GM21737 (cell line): ENCODE data around the gene S100A14.
"Not testable (repeated sequence)": the region's sequence is repeated elsewhere in the genome, so short reads cannot be mapped to it uniquely, and the experiment has no call there.

Experiments used
- ATAC-seq: cut with Tn5 transposase; IDR thresholded peaks from one replicate; pipeline ENCODE4 v1.9.1; 2021; ENCODE audit warnings: mild to moderate bottlenecking, moderate library complexity; ENCODE audit not compliant: unreplicated experiment

The S100A14 gene

DNA sequence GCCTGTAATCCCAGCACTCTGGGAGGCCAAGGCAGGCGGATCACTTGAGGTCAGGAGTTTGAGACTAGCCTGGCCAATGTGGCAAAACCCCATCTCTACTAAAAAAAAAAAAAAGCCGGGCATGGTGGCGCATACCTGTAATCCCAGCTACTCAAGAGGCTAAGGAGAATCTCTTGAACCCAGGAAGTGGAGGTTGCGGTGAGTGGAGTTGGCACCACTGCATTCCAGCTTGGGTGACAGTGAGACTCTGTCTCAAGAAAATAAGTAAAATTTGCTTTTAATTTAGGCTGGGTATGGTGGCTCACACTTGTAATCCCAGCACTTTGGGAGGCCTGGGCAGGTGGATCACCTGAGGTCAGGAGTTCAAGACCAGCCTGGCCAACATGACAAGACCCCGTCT is 24.1 kb upstream of the S100A14 start:
- ATAC-seq: not testable (repeated sequence)

DNA sequence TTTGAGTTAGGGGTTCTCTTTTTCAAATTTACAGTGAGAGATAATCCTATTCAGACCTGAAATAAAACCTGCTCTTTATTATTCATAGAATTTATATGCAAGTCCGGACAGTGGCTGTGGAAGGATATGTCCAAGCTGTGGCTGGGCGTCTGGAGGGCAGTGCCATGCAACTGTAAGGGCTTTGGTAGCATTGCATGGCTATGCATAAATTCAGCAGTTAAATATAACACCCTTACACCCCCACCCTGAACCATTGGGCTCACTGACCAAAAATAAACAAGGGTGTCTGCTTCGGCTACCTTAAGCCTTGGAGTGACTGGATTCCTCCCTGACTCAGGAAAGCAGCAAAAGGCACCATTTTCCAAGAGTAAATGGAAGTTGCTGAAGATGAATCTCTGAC is 23.2 kb upstream of the S100A14 start:
- ATAC-seq: no peak

DNA sequence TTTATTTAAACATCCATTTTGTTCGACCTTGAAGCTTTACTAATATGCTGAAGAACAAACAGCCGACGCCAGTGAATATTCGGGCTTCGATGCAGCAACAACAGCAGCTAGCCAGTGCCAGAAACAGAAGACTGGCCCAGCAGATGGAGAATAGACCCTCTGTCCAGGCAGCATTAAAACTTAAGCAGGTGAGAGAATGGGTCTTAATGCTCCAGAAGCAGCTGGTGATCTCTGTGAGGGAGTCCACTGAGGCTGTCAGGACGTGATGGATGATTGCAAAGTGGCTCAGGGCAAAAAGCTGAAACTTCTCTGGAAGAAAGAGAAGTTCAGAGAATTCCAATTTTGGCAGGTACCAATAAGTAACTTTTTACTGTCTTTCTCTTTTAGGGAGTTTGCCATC is 22.1 kb upstream of the S100A14 start:
- ATAC-seq: no peak

DNA sequence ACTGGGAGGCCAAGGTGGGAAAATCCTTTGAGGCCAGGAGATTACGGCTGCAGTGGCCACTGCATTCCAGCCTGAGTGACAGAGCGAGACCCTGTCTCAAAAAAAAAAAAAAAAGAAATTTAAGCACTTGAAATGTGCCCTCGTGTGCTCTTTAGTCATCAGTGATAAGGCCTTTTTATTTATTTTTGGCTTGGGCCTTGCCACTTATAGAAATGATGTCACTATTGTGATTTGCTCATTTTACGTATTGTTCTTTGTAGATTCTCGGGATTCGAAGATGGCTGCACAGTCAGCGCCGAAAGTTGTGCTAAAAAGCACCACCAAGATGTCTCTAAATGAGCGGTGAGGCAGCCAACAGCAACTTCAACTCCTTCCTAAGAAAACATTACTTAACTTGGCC is 20.2 kb upstream of the S100A14 start:
- no peak for ATAC-seq

DNA sequence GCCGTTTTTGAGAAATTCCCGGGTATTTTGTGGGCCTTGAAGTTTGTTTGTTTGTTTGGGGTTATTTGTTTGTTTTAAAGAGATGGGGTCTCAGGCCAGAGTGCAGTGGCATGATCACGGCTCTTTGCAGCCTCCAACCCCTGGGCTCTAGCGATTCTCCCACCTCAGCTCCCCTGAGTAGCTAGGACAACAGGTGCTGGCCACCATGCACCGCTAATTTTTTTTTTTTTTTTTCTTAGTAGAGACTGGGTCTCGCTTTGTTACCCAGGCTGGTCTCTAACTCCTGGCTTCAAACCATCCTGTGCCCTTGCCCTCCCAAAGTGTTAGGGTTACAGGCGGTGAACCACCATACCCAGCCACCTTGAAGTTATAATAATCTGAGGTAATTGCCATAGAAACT is 19.7 kb upstream of the S100A14 start:
- no peak for ATAC-seq

DNA sequence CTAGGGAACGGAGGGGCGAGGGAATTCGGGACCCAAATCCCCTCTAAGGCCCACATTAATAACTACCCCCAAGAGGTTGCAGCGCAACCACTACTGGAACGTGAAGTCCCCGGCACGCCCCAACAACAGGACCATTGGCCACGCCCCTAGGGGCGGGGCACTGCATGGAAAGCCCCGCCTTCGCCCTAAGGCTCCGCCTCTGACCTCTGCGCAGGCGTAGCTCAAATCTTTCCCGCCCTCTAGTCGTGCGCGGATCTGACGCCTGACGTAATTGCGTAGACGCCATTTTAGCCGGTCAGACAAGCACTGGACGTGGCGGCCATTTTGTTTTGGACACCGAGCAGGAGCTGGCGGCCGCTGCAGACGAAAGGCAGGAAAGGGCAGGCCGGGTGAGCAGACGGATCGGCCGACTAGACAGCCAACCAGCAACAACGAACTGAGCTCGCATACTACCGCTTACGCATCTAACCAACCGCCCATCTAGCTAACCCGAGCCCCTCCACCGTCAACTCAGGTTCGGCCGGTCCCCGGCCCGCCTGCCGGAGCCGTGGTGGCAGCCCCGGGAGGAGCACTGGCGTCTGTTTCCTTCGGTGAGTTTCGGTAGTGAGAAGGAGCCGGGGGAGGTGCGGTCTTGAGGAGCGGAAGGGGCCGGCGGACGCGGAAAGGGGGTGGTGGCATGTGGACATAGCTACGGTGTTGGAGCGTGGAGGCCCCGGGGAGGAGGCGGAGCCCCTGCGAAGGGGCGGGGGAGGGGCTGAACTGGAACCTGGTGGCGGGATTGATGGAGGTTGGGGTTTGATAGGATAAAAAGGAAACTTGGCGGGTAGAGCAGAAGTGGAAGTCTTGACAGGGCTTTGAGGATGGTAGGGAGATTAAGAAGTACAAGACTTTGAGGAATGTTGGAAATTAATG is 17.9 kb upstream of the S100A14 start, which contains the start of gene CHTOP:
Gene CHTOP, plus strand, starts transcription at position 313 of the 912 bp plus-strand sequence. CDS start 2,523 bp downstream, outside the sequence.
- ATAC-seq: peak; percentile 78

DNA sequence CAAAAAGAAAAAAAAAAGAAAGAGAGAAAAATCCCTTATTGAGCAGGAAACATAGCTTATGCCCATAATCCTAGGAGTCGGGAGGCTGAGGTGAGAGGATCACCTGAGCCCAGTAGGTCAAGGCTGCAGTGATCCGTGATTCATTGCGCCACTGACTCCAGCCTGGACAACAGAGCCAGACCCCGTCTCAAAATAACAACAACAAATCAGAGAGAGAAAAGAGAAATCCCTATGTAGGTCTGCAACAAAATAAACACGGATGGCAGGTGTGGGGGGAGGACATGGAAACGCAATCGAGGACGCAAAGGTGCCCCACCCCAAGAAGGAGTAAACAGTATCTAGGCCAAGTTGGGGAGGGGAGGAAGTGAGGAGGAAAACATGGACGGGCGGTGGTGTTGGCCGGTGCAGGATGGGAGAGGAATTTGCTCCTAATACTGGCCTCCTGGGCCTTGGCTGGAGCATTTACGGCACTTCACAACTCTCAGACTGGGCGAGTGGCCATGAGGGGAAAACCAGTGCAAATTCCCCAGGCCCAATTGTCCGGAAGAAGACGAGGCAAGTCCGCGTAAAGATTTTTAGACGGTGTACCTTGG is 17.1 kb upstream of the S100A14 start:
- ATAC-seq: no peak

DNA sequence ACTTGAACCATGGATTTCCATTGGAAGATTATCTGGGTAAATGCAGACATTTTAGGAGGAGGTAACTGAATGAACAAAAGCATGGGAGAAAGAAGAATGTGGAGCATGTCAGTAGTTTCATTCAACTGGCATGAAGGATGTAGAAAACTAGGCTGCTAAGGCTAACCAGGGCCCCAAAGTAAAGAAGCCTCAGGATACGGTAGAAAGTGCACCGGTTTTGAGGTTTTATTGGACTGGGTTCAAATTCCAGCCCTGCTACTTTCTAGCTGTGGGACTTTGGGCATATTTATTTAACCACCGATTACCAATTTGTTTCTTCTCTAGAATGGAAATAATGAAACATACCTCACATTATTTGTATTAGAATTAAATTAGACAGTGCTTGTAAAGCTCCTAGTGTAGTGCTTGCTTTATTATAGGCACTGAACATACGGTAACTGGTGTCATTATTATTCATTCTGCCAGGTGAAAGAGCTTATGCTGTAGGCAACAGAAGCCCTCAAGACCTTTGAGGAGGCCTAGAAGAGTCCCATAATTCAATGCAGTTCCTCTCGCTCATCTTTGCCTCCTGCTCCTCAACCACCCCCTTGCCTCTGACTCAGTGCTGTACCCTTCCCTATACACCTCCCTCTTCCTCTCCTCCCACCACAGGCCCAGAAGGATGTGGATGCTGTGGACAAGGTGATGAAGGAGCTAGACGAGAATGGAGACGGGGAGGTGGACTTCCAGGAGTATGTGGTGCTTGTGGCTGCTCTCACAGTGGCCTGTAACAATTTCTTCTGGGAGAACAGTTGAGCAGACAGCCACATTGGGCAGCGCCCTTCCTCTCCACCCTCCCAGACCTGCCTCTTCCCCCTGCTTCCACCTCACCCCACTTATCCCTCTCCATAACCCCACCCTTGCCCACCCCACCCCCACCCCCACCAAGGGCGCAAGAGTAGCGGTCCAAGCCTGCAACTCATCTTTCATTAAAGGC is 15.2 kb upstream of the S100A14 start:
- no peak for ATAC-seq

DNA sequence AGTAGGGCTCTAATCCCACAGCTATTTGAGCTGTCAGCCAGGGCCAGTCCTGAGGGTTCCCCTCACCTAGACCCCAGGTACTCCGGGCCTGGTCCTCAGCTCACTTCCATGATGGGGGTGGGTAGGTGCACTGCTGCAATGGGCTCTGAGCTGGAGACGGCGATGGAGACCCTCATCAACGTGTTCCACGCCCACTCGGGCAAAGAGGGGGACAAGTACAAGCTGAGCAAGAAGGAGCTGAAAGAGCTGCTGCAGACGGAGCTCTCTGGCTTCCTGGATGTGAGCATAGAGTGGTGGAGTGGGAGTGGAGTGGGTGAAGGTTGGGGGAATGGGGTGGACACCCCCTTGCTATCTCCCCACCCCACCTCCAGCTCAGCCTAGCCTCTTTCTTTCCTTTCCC is 14.3 kb upstream of the S100A14 start:
- ATAC-seq: no peak

DNA sequence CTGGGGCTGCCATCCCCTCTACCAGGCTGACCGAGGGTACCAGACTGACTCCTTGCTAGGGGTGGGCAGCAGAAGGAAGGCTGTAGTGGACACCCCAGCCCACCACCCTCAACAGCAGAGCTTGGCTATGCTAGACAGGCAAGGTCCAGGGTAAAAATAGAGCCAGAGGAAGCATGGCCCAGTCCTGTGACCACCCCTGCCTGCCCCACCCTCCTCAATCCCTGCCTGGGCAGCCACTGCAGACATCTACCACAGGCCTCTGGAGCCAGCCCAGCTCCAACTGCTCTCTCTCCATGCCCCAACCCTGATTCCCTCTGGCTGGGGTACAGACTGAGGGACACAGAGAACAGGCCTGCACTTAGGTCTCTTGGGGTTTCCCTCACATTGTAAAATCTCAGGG is 13.8 kb upstream of the S100A14 start:
- no peak for ATAC-seq

DNA sequence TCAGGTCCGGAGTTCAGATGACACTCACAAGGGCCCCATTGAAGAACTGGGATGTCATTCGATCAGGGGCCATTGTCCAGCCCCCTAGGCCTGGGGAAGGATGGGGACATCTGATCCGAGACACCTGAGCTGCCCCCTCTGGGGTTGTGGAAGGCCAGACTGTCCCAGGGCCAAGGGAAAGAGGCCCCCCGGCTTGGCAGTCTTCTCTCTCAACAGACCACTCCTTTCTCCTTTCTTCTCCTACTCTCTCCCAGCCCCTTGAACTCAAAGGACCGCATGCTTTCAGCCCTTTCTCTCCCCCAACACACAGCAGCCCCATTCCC is 13.2 kb upstream of the S100A14 start:
- ATAC-seq: no peak

DNA sequence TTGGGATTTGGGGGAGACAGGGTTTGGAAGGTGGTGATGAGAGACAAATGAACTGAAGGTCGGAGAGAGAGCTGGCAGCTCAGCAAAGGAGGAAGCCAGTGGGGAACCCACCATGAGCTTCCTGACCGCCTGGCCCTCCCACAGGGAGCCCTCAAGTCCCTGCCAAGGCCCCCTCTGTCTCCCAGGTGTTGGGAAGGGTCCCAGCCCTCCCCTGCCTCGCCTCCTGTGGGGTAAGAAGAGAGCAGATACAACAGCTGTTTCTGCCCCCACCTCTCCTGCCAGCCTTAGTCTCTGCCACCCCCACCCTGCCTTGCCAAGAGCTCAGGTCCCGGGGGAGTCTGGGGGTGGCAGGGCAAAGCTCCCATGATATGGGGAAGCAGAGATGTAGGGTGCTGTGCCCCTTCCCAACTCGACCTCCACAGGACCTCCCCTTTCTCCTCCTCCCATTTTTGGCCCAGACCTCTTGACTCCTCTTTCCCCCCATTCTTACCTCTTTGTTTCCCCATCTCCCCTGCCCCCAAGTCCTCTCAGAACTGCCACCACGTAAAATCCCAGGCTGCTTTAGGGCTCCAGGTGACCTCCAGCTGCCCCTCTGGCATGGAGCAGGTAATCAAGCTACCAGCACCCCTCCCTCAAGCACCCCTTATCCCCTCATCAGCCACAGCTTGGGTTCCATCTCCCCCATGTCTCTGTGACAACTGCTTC is 12.7 kb upstream of the S100A14 start:
- ATAC-seq: no peak

DNA sequence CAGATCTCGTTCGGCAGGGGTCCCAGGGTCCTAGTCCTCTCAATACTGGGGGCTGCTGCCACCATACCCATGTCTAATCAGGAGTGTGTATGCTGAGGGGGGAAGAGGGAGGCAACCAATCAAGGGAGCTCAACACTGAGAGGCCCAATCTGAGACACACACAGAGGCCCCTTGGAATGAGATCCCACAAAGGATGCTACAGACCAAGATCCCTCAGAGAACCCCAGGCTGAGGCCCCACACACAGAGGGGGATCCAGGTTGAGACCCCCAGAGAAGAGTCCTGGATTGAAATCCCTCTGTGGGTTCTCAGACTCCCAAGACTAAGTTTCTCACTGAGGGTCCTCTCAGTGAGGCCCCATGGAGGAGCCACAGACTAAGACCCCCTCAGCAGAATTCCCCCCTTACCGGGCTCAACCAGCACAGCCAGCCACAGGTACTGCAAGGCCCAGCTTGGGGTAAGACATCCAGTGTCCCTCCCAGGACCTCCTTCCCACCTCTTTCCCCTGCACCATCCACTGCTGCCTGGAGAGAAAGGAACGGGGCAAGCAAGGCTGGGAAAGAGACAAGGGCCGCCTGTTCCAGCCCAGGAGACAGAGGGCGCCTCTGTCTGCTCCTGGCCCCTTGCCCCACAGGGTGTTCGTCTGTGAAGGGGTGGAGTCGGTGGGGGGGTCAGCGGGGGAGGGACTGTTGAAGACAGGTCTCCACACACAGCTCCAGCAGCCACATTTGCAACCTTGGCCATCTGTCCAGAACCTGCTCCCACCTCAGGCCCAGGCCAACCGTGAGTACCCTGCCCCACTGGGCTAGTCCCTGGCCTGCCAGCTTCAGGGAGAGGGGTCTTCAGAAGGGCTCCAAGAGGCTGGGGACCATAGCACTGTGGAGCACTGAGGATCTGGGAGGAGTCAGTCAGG is 11.8 kb upstream of the S100A14 start, which contains the start of gene S100A1:
Gene S100A1, plus strand, starts transcription at position 720 of the 912 bp plus-strand sequence. CDS start 2,088 bp downstream, outside the sequence.
- no peak for ATAC-seq

DNA sequence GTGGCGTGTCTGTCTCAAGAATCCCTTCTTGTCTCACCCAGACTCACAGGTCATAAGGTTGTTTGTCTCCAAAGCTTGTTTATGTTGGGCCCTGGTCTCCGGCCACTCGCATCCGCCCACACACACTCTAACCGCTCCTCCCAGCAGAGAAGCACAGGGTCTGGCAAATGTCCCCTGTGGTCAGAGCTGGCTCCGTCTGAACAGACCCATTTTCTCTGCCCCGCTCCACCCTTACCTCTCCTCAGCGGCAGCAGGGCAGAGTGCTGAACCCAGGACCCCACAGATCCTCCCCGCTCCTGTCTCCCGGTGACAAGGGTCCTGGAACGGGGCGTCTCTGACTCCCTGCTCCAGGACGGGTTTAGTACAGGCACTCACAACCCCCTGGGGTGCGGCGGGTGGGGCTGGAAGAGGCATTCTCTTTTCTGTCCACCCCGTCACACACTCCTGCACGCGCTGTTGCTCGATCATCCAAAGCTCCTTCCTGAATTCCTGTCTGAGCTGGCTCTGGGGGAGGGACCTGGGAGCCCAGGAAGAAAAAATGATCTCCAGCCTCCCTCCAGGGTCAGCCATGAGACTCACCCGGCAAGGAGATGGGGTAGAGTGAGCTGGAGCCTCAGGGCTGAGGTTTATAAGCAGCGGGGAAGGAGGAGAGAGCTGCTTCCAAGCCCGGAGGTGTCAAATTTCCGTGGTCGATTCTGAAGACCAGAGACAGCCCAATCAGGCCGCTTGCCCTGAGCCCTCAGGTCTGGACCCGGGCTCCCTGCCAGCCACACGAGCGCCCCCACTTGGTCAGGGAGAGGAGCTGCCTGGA is 11.0 kb upstream of the S100A14 start, which contains the start of gene S100A13:
Gene S100A13, minus strand, starts transcription at position 602 of the 811 bp plus-strand sequence. CDS start 1,033 bp downstream, outside the sequence.
- no peak for ATAC-seq

DNA sequence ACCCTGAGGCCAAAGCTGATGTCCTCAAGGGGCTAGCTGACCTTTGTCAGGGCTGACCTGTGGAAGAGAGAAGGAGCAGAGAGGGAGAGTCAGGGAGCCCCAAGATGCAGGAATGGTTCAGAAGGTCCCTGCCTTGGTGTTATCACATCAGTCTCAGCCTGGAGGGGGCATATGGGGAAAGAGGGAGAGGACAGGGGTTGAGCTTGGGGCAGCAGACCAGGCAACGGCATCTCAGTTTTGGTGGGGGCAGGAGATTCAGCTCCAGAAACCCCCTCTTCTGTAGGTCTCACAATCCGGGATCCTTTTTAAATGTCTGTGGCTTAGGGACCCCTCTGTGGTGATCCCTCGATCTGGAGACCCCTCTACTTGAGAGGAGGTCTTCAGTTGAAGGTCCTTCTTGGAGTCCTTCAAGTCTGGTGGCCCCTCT is 10.4 kb upstream of the S100A14 start:
- no peak for ATAC-seq

DNA sequence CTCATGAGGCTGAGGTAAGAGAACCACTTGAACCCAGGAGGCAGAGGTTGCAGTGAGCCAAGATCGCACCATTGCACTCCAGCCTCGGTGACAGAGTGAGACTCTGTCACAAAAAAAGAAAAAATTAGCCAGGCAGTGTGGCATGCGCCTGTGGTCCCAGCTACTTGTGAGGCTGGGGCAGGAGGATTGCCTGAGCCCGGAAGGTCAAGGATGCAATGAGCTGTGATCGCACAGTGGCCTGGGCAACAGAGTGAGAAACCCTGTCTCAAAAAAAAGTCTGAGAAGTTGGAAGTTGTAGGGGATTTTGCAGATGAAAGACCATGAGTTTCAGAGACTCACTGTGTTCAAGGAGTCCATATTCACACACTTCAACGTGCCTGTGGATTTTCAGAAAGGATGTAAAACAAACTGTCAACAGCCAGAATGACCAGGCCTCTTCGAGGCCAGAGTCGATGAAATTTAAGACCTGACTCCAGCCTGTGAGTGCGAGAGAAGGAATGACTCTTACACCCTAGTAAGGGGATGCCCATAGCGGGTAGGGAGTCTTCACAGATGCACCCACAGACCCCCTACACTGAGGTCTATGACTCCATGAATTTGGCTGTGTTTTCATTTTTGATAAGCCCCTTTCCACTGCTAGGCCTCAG is 9.0 kb upstream of the S100A14 start:
- no peak for ATAC-seq

DNA sequence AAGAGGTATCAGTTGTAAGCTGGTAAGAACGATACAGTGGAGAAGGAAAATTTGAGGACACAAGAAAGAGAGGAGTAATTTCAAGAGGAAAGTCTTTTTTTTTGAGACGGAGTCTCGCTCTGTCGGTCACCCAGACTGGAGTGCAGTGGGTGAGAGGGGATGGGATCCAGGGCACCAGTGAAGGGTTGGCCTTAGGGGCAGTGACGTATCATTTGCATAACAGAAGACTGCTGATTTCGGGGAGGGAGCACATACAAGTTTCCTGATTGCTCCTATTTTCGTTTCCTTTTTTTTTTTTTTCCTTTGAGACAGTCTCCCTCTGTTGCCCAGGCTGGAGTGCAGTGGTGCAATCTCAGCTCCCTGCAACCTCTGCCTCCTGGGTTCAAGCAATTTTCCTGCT is 7.0 kb upstream of the S100A14 start:
- ATAC-seq: no peak

DNA sequence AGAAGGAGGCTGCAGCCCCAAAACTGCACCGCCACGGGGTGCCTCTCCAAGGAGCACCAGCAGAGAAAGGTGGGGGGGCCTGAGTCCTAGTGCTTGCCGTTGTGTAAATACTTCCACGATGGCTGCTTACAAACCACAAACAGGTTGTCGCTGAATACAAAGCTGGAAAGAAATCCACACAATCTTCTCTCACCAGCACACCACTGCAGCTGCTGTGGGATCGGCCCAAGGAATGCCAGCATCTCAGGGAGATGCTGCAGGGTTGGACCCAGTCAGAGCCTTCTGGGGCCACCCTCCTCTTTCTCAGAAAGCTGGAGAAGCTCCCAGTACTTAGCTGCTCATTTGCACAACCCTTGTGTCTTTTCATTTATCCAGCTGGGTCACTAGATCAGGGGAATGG is 3.0 kb upstream of the S100A14 start:
- no peak for ATAC-seq
